Thoracic aorta (tissue), 2 donors: Measurements from ENCODE around the gene KLHL1. TPM values are rescaled to one million over a fixed set of nuclear protein-coding genes. Genes with fewer than 3 reads are reported as not detected.

Source experiments
- ATAC-seq: fragments of 150-250 bp; one replicate; pipeline ENCODE4 v1.8.0; 2017; ENCODE audit warnings: low read depth; ENCODE audit not compliant: insufficient number of reproducible peaks, low FRiP score
- DNase-seq: peaks from one replicate; pipeline ENCODE4 v3.0.0-alpha.2; 2020; ENCODE audit warnings: low spot score
- H3K27ac ChIP-seq, 2 donors: fragments of 200-600 bp; sonication (generic); 1 replicate in 1 of 2; 2 replicates in 1 of 2; pipeline ENCODE4 v1.5.1; 2016; ENCODE audit warnings: mild to moderate bottlenecking in 2 of 2, moderate library complexity in 2 of 2
- H3K27me3 ChIP-seq: fragments of 200-600 bp; sonication (generic); replicated peaks from 2 replicates; pipeline ENCODE4 v1.6.0; 2016; ENCODE audit warnings: mild to moderate bottlenecking; ENCODE audit not compliant: insufficient read depth
- H3K36me3 ChIP-seq: fragments of 200-600 bp; sonication (generic); one replicate; pipeline ENCODE4 v1.5.1; 2016
- H3K4me1 ChIP-seq, 2 donors: fragments of 200-600 bp; sonication (generic); 1 replicate in 1 of 2; 2 replicates in 1 of 2; pipeline versions ENCODE4 v1.5.1 to v1.6.0; 2016; ENCODE audit warnings: low read depth in 2 of 2, mild to moderate bottlenecking in 1 of 2; ENCODE audit not compliant: control insufficient read depth in 1 of 2
- H3K4me3 ChIP-seq: fragments of 200-600 bp; sonication (generic); 2 replicates; pipeline ENCODE4 v1.5.1; 2016; ENCODE audit warnings: mild to moderate bottlenecking
- H3K9me3 ChIP-seq: fragments of 200-600 bp; sonication (generic); 2 replicates; pipeline ENCODE4 v1.5.1; 2016
- CTCF ChIP-seq: fragments of 200-600 bp; sonication (generic); IDR thresholded peaks from one replicate; pipeline ENCODE4 v1.5.1; 2019; ENCODE audit warnings: antibody characterized with exemption
- total RNA-seq, 2 donors: library from RNA; depleted of rRNA; stranded (reverse); fragments of >200 nt; gene quantifications; one replicate each; pipeline versions ENCODE4 v1.1.0 to v1.2.3, GENCODE V29; 2016

Gene KLHL1
- total RNA-seq, 2 donors from 2014 or later: not detected

GRCh38 chr13:69912630-69913029 lies 195.6 kb downstream of the KLHL1 start:
- ATAC-seq: no peak
- Histone ChIP-seq H3K4me3 (no peak overlapping the region), H3K27ac (no peak overlapping the region), H3K9me3 (no peaks in the 10 kb centered on the region), H3K36me3 (no peaks in the 10 kb centered on the region), H3K27me3 (no peaks in the 10 kb centered on the region), H3K4me1 (no peaks in the 10 kb centered on the region)
- TF ChIP-seq CTCF: no peak
- DNase-seq: no peak

GRCh38 chr13:69910800-69911199 lies 197.5 kb downstream of the KLHL1 start:
- Histone ChIP-seq H3K4me3 (no peak overlapping the region), H3K27ac (no peak overlapping the region), H3K9me3 (no peaks in the 10 kb centered on the region), H3K27me3 (no peaks in the 10 kb centered on the region), H3K4me1 (no peaks in the 10 kb centered on the region), H3K36me3 (no peaks in the 10 kb centered on the region)
- no peak for TF ChIP-seq CTCF
- no peak for ATAC-seq
- no peak for DNase-seq

GRCh38 chr13:69904784-69905183 lies 203.5 kb downstream of the KLHL1 start:
- DNase-seq (no peak), ATAC-seq (no peak)
- H3K27me3 ChIP-seq: no peaks in the 10 kb centered on the region
- H3K27ac ChIP-seq: no peak overlapping the region
- no peaks in the 10 kb centered on the region for H3K9me3 ChIP-seq
- no peaks in the 10 kb centered on the region for H3K4me1 ChIP-seq
- H3K36me3 ChIP-seq: no peaks in the 10 kb centered on the region
- no peak for TF ChIP-seq CTCF
- H3K4me3 ChIP-seq: no peak overlapping the region

GRCh38 chr13:69903081-69903480 lies 205.2 kb downstream of the KLHL1 start:
- H3K36me3 ChIP-seq: no peaks in the 10 kb centered on the region
- ATAC-seq (no peak), DNase-seq (no peak)
- no peak overlapping the region for H3K4me3 ChIP-seq
- TF ChIP-seq CTCF: no peak
- no peaks in the 10 kb centered on the region for H3K27me3 ChIP-seq
- H3K27ac ChIP-seq: no peak overlapping the region
- no peaks in the 10 kb centered on the region for H3K4me1 ChIP-seq
- no peaks in the 10 kb centered on the region for H3K9me3 ChIP-seq

- TF ChIP-seq CTCF: no peak
- no peak overlapping the region for H3K4me3 ChIP-seq
- no peaks in the 10 kb centered on the region for H3K4me1 ChIP-seq
- no peaks in the 10 kb centered on the region for H3K36me3 ChIP-seq
- no peaks in the 10 kb centered on the region for H3K27me3 ChIP-seq
- DNase-seq (no peak), ATAC-seq (no peak)
- no peak overlapping the region for H3K27ac ChIP-seq
- no peaks in the 10 kb centered on the region for H3K9me3 ChIP-seq
These were observed 225.8 kb downstream of the KLHL1 start for GRCh38 chr13:69882451-69882850.
